H7 (cell line): ENCODE data around the gene RARRES2. TPM values are rescaled to one million over a fixed set of nuclear protein-coding genes. Genes with fewer than 3 reads are reported as not detected.

ENCODE experiments used
- DNase-seq: peaks from one replicate; pipeline ENCODE4 v3.0.0; 2012
- H3K27me3 ChIP-seq: 2 replicates; pipeline ENCODE4 v1.6.0; 2011; ENCODE audit warnings: mild to moderate bottlenecking, low read length; ENCODE audit not compliant: control insufficient read depth, insufficient read depth
- H3K36me3 ChIP-seq: replicated peaks from 2 replicates; pipeline ENCODE4 v1.5.1; 2011; ENCODE audit warnings: low read length; ENCODE audit not compliant: control insufficient read depth, insufficient read depth
- H3K4me3 ChIP-seq: 2 replicates; pipeline ENCODE4 v1.5.1; 2011; ENCODE audit warnings: low read depth, mild to moderate bottlenecking, control low read depth, low read length, moderate library complexity; ENCODE audit not compliant: insufficient read depth
- total RNA-seq: library from RNA; depleted of rRNA; stranded (reverse); fragments of >200 nt; shearing (Covaris generic); gene quantifications from 2 replicates; pipeline ENCODE4 v1.2.3, GENCODE V29; 2014

The RARRES2 gene
- total RNA-seq, 1 experiment from 2014 or later, result 223 TPM

GRCh38 chr7:150371131-150371995, 29.9 kb upstream of the RARRES2 start:
- Histone ChIP-seq H3K27me3 (no peaks in the 10 kb centered on the region), H3K36me3 (peaks cover 14% of the 10 kb centered on the region), H3K4me3 (no peak overlapping the region)
- DNase-seq, result peak; percentile 46

GRCh38 chr7:150370612-150371071, 29.2 kb upstream of the RARRES2 start:
- H3K36me3 ChIP-seq, result peaks cover 14% of the 10 kb centered on the region
- no peak for DNase-seq
- no peaks in the 10 kb centered on the region for H3K27me3 ChIP-seq
- H3K4me3 ChIP-seq, result no peak overlapping the region

- DNase-seq, result peak; percentile 41
- Histone ChIP-seq H3K36me3 (peaks cover 14% of the 10 kb centered on the region), H3K4me3 (peak overlapping the region; percentile 94)
Observed at GRCh38 chr7:150369748-150370501, 28.5 kb upstream of the RARRES2 start.

GRCh38 chr7:150368884-150369747, 27.7 kb upstream of the RARRES2 start:
- Histone ChIP-seq H3K27me3 (no peaks in the 10 kb centered on the region), H3K36me3 (peaks cover 12% of the 10 kb centered on the region), H3K4me3 (peak overlapping the region; percentile 94)
- peak; percentile 93 for DNase-seq

More at GRCh38 chr7:150369748-150370501, 28.5 kb upstream of the RARRES2 start:
- H3K27me3 ChIP-seq, result no peaks in the 10 kb centered on the region

- H3K4me3 ChIP-seq, result peak within 1 kb of the TSS; percentile 94
- DNase-seq, result peak; percentile 94
- no peaks in the 10 kb centered on the region for H3K27me3 ChIP-seq
- peaks cover 12% of the 10 kb centered on the region for H3K36me3 ChIP-seq
Observed at GRCh38 chr7:150368096-150368883, 26.9 kb upstream of the RARRES2 start, which contains the start of gene REPIN1. REPIN1 (plus strand) TSS chr7:150368822; CDS start chr7:150369712, 890 bp downstream.

GRCh38 chr7:150367677-150368095, 26.3 kb upstream of the RARRES2 start:
- DNase-seq, result no peak
- H3K27me3 ChIP-seq, result no peaks in the 10 kb centered on the region
- H3K36me3 ChIP-seq, result peaks cover 9% of the 10 kb centered on the region
- peak overlapping the region; percentile 94 for H3K4me3 ChIP-seq

GRCh38 chr7:150365673-150366398, 24.4 kb upstream of the RARRES2 start:
- DNase-seq, result peak; percentile 34
- H3K4me3 ChIP-seq, result no peak overlapping the region
- no peaks in the 10 kb centered on the region for H3K27me3 ChIP-seq
- peaks cover 7% of the 10 kb centered on the region for H3K36me3 ChIP-seq

- no peaks in the 10 kb centered on the region for H3K27me3 ChIP-seq
- no peak overlapping the region for H3K4me3 ChIP-seq
- peaks cover 1% of the 10 kb centered on the region for H3K36me3 ChIP-seq
- no peak for DNase-seq
Observed at GRCh38 chr7:150365194-150365593, 23.8 kb upstream of the RARRES2 start.

GRCh38 chr7:150363872-150364271, 22.4 kb upstream of the RARRES2 start:
- Histone ChIP-seq H3K27me3 (no peaks in the 10 kb centered on the region), H3K4me3 (no peak overlapping the region), H3K36me3 (no peaks in the 10 kb centered on the region)
- no peak for DNase-seq

- Histone ChIP-seq H3K36me3 (no peaks in the 10 kb centered on the region), H3K27me3 (no peaks in the 10 kb centered on the region), H3K4me3 (no peak overlapping the region)
- no peak for DNase-seq
Observed at GRCh38 chr7:150363370-150363769, 21.9 kb upstream of the RARRES2 start.

- DNase-seq, result peak; percentile 24
- Histone ChIP-seq H3K27me3 (no peaks in the 10 kb centered on the region), H3K36me3 (no peaks in the 10 kb centered on the region), H3K4me3 (no peak overlapping the region)
Observed at GRCh38 chr7:150361807-150362621, 20.6 kb upstream of the RARRES2 start.

- no peak overlapping the region for H3K4me3 ChIP-seq
- no peaks in the 10 kb centered on the region for H3K27me3 ChIP-seq
- no peaks in the 10 kb centered on the region for H3K36me3 ChIP-seq
- DNase-seq, result peak; percentile 61
Observed at GRCh38 chr7:150361402-150361801, 20.0 kb upstream of the RARRES2 start.
